ENCODE data around the gene TRMT2A.

The TRMT2A gene

DNA sequence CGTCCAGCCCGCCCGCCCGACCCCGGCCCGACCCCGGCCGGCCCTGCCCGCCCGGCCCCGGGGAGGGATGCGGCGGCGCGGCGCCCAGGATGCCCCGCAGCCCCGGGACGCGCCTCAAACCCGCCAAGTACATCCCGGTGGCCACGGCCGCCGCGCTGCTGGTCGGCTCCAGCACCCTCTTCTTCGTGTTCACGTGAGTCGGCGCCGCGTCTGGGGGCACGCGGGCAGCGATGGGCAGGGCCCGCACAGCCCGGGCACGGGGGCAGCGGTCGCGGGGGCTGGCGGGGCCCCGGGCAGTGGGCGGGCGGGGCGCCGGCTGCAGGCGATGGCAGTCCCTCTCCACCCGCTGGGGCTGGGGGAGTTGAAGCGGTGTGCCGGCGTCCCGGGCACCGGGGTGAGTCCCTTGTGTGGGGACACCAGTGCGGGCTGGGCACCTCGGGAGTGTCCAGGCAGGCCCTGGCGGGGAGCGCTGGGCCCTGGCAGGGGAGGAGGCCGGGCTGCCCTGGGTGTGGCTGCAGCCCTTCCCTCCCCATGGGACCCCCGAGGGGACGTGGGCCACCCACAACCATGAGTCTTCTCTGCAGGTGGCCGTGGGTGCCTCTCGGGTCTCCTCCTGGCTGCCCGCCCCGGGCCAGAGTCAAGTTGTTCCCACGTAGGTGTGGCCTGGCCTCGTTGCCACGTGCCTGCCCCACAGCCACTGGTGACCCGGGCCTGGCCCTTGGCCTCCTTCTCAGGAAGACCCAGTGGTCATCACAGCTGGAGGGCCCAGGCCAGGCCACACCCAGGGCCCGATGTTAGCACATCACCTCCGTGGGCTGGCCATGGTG, 15.0 kb upstream of the TRMT2A start:
- H3K27me3 ChIP-seq (ENCODE audit: insufficient read depth, poor library complexity, severe bottlenecking), result peaks cover 21% of the 10 kb centered on the region
- peak overlapping the region; percentile 13; the same call in 1 of the 2 replicates for H3K4me3 ChIP-seq (replicated peaks; ENCODE audit: insufficient read depth, low read length)
- TF ChIP-seq POLR2AphosphoS5 (IDR thresholded peaks at IDR 0.05; ENCODE audit: low read depth) (no peak), SPI1 (IDR thresholded peaks at IDR 0.05; ENCODE audit: borderline replicate concordance, low read depth) (no peak), GABPA (IDR thresholded peaks at IDR 0.05; ENCODE audit: low read depth) (no peak)
- TF ChIP-seq, protein P1, sequence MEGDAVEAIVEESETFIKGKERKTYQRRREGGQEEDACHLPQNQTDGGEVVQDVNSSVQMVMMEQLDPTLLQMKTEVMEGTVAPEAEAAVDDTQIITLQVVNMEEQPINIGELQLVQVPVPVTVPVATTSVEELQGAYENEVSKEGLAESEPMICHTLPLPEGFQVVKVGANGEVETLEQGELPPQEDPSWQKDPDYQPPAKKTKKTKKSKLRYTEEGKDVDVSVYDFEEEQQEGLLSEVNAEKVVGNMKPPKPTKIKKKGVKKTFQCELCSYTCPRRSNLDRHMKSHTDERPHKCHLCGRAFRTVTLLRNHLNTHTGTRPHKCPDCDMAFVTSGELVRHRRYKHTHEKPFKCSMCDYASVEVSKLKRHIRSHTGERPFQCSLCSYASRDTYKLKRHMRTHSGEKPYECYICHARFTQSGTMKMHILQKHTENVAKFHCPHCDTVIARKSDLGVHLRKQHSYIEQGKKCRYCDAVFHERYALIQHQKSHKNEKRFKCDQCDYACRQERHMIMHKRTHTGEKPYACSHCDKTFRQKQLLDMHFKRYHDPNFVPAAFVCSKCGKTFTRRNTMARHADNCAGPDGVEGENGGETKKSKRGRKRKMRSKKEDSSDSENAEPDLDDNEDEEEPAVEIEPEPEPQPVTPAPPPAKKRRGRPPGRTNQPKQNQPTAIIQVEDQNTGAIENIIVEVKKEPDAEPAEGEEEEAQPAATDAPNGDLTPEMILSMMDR (IDR thresholded peaks at IDR 0.05; ENCODE audit: insufficient read depth, low read length), result no peak
- TF ChIP-seq, protein P2, sequence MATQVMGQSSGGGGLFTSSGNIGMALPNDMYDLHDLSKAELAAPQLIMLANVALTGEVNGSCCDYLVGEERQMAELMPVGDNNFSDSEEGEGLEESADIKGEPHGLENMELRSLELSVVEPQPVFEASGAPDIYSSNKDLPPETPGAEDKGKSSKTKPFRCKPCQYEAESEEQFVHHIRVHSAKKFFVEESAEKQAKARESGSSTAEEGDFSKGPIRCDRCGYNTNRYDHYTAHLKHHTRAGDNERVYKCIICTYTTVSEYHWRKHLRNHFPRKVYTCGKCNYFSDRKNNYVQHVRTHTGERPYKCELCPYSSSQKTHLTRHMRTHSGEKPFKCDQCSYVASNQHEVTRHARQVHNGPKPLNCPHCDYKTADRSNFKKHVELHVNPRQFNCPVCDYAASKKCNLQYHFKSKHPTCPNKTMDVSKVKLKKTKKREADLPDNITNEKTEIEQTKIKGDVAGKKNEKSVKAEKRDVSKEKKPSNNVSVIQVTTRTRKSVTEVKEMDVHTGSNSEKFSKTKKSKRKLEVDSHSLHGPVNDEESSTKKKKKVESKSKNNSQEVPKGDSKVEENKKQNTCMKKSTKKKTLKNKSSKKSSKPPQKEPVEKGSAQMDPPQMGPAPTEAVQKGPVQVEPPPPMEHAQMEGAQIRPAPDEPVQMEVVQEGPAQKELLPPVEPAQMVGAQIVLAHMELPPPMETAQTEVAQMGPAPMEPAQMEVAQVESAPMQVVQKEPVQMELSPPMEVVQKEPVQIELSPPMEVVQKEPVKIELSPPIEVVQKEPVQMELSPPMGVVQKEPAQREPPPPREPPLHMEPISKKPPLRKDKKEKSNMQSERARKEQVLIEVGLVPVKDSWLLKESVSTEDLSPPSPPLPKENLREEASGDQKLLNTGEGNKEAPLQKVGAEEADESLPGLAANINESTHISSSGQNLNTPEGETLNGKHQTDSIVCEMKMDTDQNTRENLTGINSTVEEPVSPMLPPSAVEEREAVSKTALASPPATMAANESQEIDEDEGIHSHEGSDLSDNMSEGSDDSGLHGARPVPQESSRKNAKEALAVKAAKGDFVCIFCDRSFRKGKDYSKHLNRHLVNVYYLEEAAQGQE (IDR thresholded peaks at IDR 0.05; ENCODE audit: insufficient replicate concordance, low read depth), result no peak
- H3K27ac ChIP-seq (replicated peaks), result no peak overlapping the region
- no peak for DNase-seq (ENCODE audit: low read depth in 1 of 2, low spot score in 1 of 2)

GRCh38 chr22:20131597-20131858, 14.5 kb upstream of the TRMT2A start, which contains the start of gene ZDHHC8:
Gene ZDHHC8, plus strand, starts transcription at chr22:20131804. Its CDS starts 144 bp downstream, at chr22:20131948.
- H3K27ac ChIP-seq (replicated peaks), result no peak within 1 kb of the TSS
- H3K27me3 ChIP-seq (ENCODE audit: insufficient read depth, poor library complexity, severe bottlenecking), result peaks cover 21% of the 10 kb centered on the region
- TF ChIP-seq, protein P1 (IDR thresholded peaks at IDR 0.05; ENCODE audit: insufficient read depth, low read length), result no peak
- TF ChIP-seq SPI1 (IDR thresholded peaks at IDR 0.05; ENCODE audit: borderline replicate concordance, low read depth), result no peak
- TF ChIP-seq POLR2AphosphoS5 (IDR thresholded peaks at IDR 0.05; ENCODE audit: low read depth), result no peak
- TF ChIP-seq GABPA (IDR thresholded peaks at IDR 0.05; ENCODE audit: low read depth), result no peak
- TF ChIP-seq, protein P2 (IDR thresholded peaks at IDR 0.05; ENCODE audit: insufficient replicate concordance, low read depth), result no peak
- DNase-seq (ENCODE audit: low read depth in 1 of 2, low spot score in 1 of 2), result no peak
- H3K4me3 ChIP-seq (replicated peaks; ENCODE audit: insufficient read depth, low read length), result peak within 1 kb of the TSS; percentile 30

GRCh38 chr22:20130731-20131596, 13.9 kb upstream of the TRMT2A start:
- no peak overlapping the region for H3K27ac ChIP-seq (replicated peaks)
- DNase-seq (ENCODE audit: low read depth in 1 of 2, low spot score in 1 of 2), result no peak
- H3K4me3 ChIP-seq (replicated peaks; ENCODE audit: insufficient read depth, low read length), result peak overlapping the region; percentile 30
- TF ChIP-seq, protein P1 (IDR thresholded peaks at IDR 0.05; ENCODE audit: insufficient read depth, low read length), result no peak
- TF ChIP-seq GABPA (IDR thresholded peaks at IDR 0.05; ENCODE audit: low read depth) (no peak), POLR2AphosphoS5 (IDR thresholded peaks at IDR 0.05; ENCODE audit: low read depth) (no peak), SPI1 (IDR thresholded peaks at IDR 0.05; ENCODE audit: borderline replicate concordance, low read depth) (no peak)
- TF ChIP-seq, protein P2 (IDR thresholded peaks at IDR 0.05; ENCODE audit: insufficient replicate concordance, low read depth), result no peak
- H3K27me3 ChIP-seq (ENCODE audit: insufficient read depth, poor library complexity, severe bottlenecking), result peaks cover 21% of the 10 kb centered on the region
